H9 (cell line): ENCODE measurements around the gene THSD1. TPM values are rescaled to one million over a fixed set of nuclear protein-coding genes. Genes with fewer than 3 reads are reported as not detected.

Source experiments
- DNase-seq: peaks from one replicate; pipeline ENCODE4 v3.0.0-alpha.2; 2017
- H2AFZ ChIP-seq: one replicate; pipeline ENCODE4 v1.6.1; 2013; ENCODE audit warnings: mild to moderate bottlenecking, low read length, control low read depth, moderate library complexity
- H2AK5ac ChIP-seq: 2 replicates; pipeline ENCODE4 v1.6.1; 2013; ENCODE audit warnings: low read length, control low read depth, mixed read lengths; ENCODE audit not compliant: insufficient read length
- H2BK120ac ChIP-seq: one replicate; pipeline ENCODE4 v1.6.1; 2013; ENCODE audit warnings: low read depth, mild to moderate bottlenecking, low read length, control low read depth, inconsistent platforms; ENCODE audit not compliant: poor library complexity, severe bottlenecking
- H2BK12ac ChIP-seq: 2 replicates; pipeline ENCODE4 v1.6.1; 2013; ENCODE audit warnings: low read length, control low read depth, mixed read lengths, low read depth; ENCODE audit not compliant: insufficient read length
- H2BK15ac ChIP-seq: 2 replicates; pipeline ENCODE4 v1.6.1; 2013; ENCODE audit warnings: low read depth, low read length, control low read depth
- H2BK20ac ChIP-seq: one replicate; pipeline ENCODE4 v1.6.1; 2013; ENCODE audit warnings: low read depth, mild to moderate bottlenecking, low read length, control low read depth, inconsistent platforms; ENCODE audit not compliant: poor library complexity, severe bottlenecking
- H2BK5ac ChIP-seq: 2 replicates; pipeline ENCODE4 v1.6.1; 2013; ENCODE audit warnings: low read length, control low read depth, mixed read lengths; ENCODE audit not compliant: insufficient read length
- H3K14ac ChIP-seq: 2 replicates; pipeline ENCODE4 v1.6.1; 2013; ENCODE audit warnings: low read length, control low read depth; ENCODE audit not compliant: insufficient read depth
- H3K18ac ChIP-seq: 2 replicates; pipeline ENCODE4 v1.6.1; 2013; ENCODE audit warnings: low read depth, mild to moderate bottlenecking, mixed read lengths, low read length, control low read depth; ENCODE audit not compliant: insufficient read length
- H3K23ac ChIP-seq: 2 replicates; pipeline ENCODE4 v1.6.1; 2013; ENCODE audit warnings: low read length, control low read depth, mixed read lengths, low read depth; ENCODE audit not compliant: insufficient read length
- H3K23me2 ChIP-seq: 2 replicates; pipeline ENCODE4 v1.6.1; 2013; ENCODE audit warnings: low read depth, mild to moderate bottlenecking, mixed read lengths, low read length, control low read depth; ENCODE audit not compliant: insufficient read length, poor library complexity, severe bottlenecking
- H3K27ac ChIP-seq: 2 replicates; pipeline ENCODE4 v1.5.1; 2013; ENCODE audit warnings: low read length, control low read depth, mixed read lengths, low read depth; ENCODE audit not compliant: insufficient read length
- H3K27me3 ChIP-seq: 2 replicates; pipeline ENCODE4 v1.6.1; 2013; ENCODE audit warnings: low read length, control low read depth, inconsistent platforms; ENCODE audit not compliant: insufficient read depth
- H3K4ac ChIP-seq: 2 replicates; pipeline ENCODE4 v1.6.1; 2013; ENCODE audit warnings: low read depth, mild to moderate bottlenecking, control low read depth, inconsistent platforms, low read length, moderate library complexity
- H3K4me1 ChIP-seq: 2 replicates; pipeline ENCODE4 v1.6.1; 2013; ENCODE audit warnings: low read length, control low read depth, inconsistent platforms; ENCODE audit not compliant: insufficient read depth
- H3K4me2 ChIP-seq: 2 replicates; pipeline ENCODE4 v1.6.1; 2013; ENCODE audit warnings: low read length, control low read depth, mixed read lengths; ENCODE audit not compliant: insufficient read length, insufficient read depth
- H3K56ac ChIP-seq: 2 replicates; pipeline ENCODE4 v1.6.1; 2013; ENCODE audit warnings: low read depth, mild to moderate bottlenecking, mixed read lengths, low read length, control low read depth; ENCODE audit not compliant: insufficient read length
- H3K79me1 ChIP-seq: 2 replicates; pipeline ENCODE4 v1.6.1; 2013; ENCODE audit warnings: low read depth, mild to moderate bottlenecking, moderate library complexity, low read length, control low read depth, inconsistent platforms; ENCODE audit not compliant: insufficient read depth, poor library complexity, severe bottlenecking
- H3K79me2 ChIP-seq: 2 replicates; pipeline ENCODE4 v1.6.1; 2013; ENCODE audit warnings: low read length, control low read depth, inconsistent platforms; ENCODE audit not compliant: insufficient read depth
- H3K9ac ChIP-seq: 2 replicates; pipeline ENCODE4 v1.6.1; 2013; ENCODE audit warnings: low read length, control low read depth, mixed read lengths; ENCODE audit not compliant: insufficient read length; ENCODE audit errors: extremely low read depth
- H3K9me3 ChIP-seq: one replicate; pipeline ENCODE4 v1.6.1; 2013; ENCODE audit warnings: low read depth, low read length, inconsistent platforms; ENCODE audit not compliant: control insufficient read depth
- H3T11ph ChIP-seq: one replicate; pipeline ENCODE4 v1.6.1; 2013; ENCODE audit warnings: mild to moderate bottlenecking, low read length, control low read depth, inconsistent platforms
- H4K20me1 ChIP-seq: one replicate; pipeline ENCODE4 v1.6.1; 2013; ENCODE audit not compliant: control insufficient read depth, insufficient read length, insufficient read depth
- H4K5ac ChIP-seq: 2 replicates; pipeline ENCODE4 v1.6.1; 2013; ENCODE audit warnings: low read depth, mild to moderate bottlenecking, mixed read lengths, low read length, control low read depth; ENCODE audit not compliant: insufficient read length
- H4K8ac ChIP-seq: replicated peaks from 2 replicates; pipeline ENCODE4 v1.6.1; 2013; ENCODE audit warnings: low read length, control low read depth, mixed read lengths, low read depth; ENCODE audit not compliant: insufficient read length
- H4K91ac ChIP-seq: 2 replicates; pipeline ENCODE4 v1.6.1; 2013; ENCODE audit warnings: low read depth, mild to moderate bottlenecking, moderate library complexity, mixed read lengths, low read length, control low read depth; ENCODE audit not compliant: insufficient read length
- H3K27ac Mint-ChIP-seq, 3 experiments: 2 replicates in 2 of 3; 3 replicates in 1 of 3; pipeline ENCODE4 v1.8.0; 2020 to 2021; ENCODE audit warnings: mixed read lengths in 3 of 3, mild to moderate bottlenecking in 1 of 3, moderate library complexity in 1 of 3
- H3K27me3 Mint-ChIP-seq: 2 replicates; pipeline ENCODE4 v1.8.0; 2021; ENCODE audit warnings: low read depth, mild to moderate bottlenecking, moderate library complexity, mixed read lengths
- H3K36me3 Mint-ChIP-seq, 3 experiments: 2 replicates in 2 of 3; 3 replicates in 1 of 3; pipeline ENCODE4 v1.8.0; 2020 to 2021; ENCODE audit warnings: low read depth in 3 of 3, mixed read lengths in 3 of 3; ENCODE audit not compliant: insufficient read depth in 1 of 3
- H3K4me1 Mint-ChIP-seq, 2 experiments: 2 replicates each; pipeline ENCODE4 v1.8.0; 2020; ENCODE audit warnings: mixed read lengths in 2 of 2
- H3K4me3 Mint-ChIP-seq, 2 experiments: 2 replicates in 1 of 2; 3 replicates in 1 of 2; pipeline ENCODE4 v1.8.0; 2020 to 2021; ENCODE audit warnings: mild to moderate bottlenecking in 2 of 2, mixed read lengths in 2 of 2, moderate library complexity in 1 of 2
- H3K9me3 Mint-ChIP-seq, 2 experiments: 2 replicates in 1 of 2; 3 replicates in 1 of 2; pipeline ENCODE4 v1.8.0; 2020; ENCODE audit warnings: mild to moderate bottlenecking in 2 of 2, mixed read lengths in 2 of 2, moderate library complexity in 1 of 2
- WGBS: extraction: QIAGEN DNeasy Blood & Tissue Kit; methylation state at CpG from one replicate; pipeline ENCODE4 v1.1.7; 2013; ENCODE audit warnings: missing lambda C conversion rate, low lambda C conversion rate, mixed read lengths; ENCODE audit not compliant: insufficient read length; ENCODE audit errors: extremely low coverage; 5-methylcytosine and 5-hydroxymethylcytosine counted together
- total RNA-seq: library from RNA; stranded (reverse); gene quantifications from 2 replicates; pipeline ENCODE4 v1.2.1, GENCODE V29; 2021
- TF ChIP-seq, protein P1 (sequence below): fragments of 200-600 bp; sonication (generic); conservative IDR thresholded peaks from 3 replicates; pipeline ENCODE4 v1.8.0; 2021; ENCODE audit warnings: antibody characterized with exemption, mild to moderate bottlenecking

The THSD1 gene
- total RNA-seq, 1 experiment from 2014 or later, result 0.22 TPM

DNA sequence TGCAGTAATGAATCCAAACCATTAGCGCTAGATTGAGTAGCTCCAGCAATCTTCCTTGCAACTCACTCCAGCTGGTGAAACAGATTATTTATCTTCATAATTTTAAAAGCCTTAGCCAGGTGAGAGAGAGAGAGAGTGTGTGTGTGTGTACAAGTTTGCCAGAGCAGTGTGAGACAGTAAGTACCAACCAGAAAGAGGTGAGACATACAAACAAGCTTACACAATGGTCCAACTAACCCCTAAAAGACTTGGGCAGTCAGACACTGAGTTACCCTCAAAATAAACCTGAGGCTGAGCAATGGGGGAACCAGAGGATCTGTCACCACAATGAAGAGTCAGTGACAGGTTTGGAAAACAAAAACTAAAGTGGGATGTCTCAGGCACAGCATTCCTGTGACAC is 8.1 kb upstream of the THSD1 start:
- no peak overlapping the region for H4K8ac ChIP-seq
- H3K56ac ChIP-seq, result no peak overlapping the region
- H3K14ac ChIP-seq, result no peak overlapping the region
- no peaks in the 10 kb centered on the region for H4K20me1 ChIP-seq
- no peak overlapping the region for H2BK15ac ChIP-seq
- H3K27ac ChIP-seq, result no peak overlapping the region
- no peak overlapping the region for H2BK120ac ChIP-seq
- H3K27me3 Mint-ChIP-seq, result no peaks in the 10 kb centered on the region
- no peaks in the 10 kb centered on the region for H3K4me1 Mint-ChIP-seq
- no peak overlapping the region for H3K4me3 Mint-ChIP-seq
- DNase-seq, result no peak
- H3K36me3 Mint-ChIP-seq, result peaks cover 5 to 35% (median 29%) of the 10 kb centered on the region in 3 experiments; a peak in 6 of 7 replicates
- no peak overlapping the region for H3K27ac Mint-ChIP-seq
- no peak overlapping the region for H3K18ac ChIP-seq
- WGBS, result no CpG with 5 or more reads among the region's 1 CpG
- no peaks in the 10 kb centered on the region for H3K23me2 ChIP-seq
- H3K79me1 ChIP-seq, result no peaks in the 10 kb centered on the region
- no peak overlapping the region for H3K4ac ChIP-seq
- H3K23ac ChIP-seq, result no peak overlapping the region
- H2BK12ac ChIP-seq, result no peak overlapping the region
- H3K4me2 ChIP-seq, result no peak overlapping the region
- no peaks in the 10 kb centered on the region for H3K4me1 ChIP-seq
- H3K9me3 ChIP-seq, result no peaks in the 10 kb centered on the region
- no peak overlapping the region for H2AFZ ChIP-seq
- H4K5ac ChIP-seq, result no peak overlapping the region
- no peak overlapping the region for H2BK5ac ChIP-seq
- H3K27me3 ChIP-seq, result no peaks in the 10 kb centered on the region
- H3K9ac ChIP-seq, result no peak overlapping the region
- no peak overlapping the region for H4K91ac ChIP-seq
- H3K79me2 ChIP-seq, result no peaks in the 10 kb centered on the region
- TF ChIP-seq, protein P1, sequence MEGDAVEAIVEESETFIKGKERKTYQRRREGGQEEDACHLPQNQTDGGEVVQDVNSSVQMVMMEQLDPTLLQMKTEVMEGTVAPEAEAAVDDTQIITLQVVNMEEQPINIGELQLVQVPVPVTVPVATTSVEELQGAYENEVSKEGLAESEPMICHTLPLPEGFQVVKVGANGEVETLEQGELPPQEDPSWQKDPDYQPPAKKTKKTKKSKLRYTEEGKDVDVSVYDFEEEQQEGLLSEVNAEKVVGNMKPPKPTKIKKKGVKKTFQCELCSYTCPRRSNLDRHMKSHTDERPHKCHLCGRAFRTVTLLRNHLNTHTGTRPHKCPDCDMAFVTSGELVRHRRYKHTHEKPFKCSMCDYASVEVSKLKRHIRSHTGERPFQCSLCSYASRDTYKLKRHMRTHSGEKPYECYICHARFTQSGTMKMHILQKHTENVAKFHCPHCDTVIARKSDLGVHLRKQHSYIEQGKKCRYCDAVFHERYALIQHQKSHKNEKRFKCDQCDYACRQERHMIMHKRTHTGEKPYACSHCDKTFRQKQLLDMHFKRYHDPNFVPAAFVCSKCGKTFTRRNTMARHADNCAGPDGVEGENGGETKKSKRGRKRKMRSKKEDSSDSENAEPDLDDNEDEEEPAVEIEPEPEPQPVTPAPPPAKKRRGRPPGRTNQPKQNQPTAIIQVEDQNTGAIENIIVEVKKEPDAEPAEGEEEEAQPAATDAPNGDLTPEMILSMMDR, result no peak
- H3K9me3 Mint-ChIP-seq, result no peaks in the 10 kb centered on the region
- H3T11ph ChIP-seq, result no peak overlapping the region
- no peak overlapping the region for H2BK20ac ChIP-seq
- no peak overlapping the region for H2AK5ac ChIP-seq
